ENCODE data around the gene ACTR3. TPM values are rescaled to one million over a fixed set of nuclear protein-coding genes. Genes with fewer than 3 reads are reported as not detected.

The ACTR3 gene
- total RNA-seq, 3 donors from 2014 or later = 217 to 242 (median 227) TPM

- ATAC-seq = no peak
- Histone ChIP-seq H3K9me3 (no peaks in the 10 kb centered on the region), H3K4me1 (ENCODE audit: low read depth) (peaks cover 62% of the 10 kb centered on the region), H3K36me3 (ENCODE audit: low read depth) (no peaks in the 10 kb centered on the region), H3K4me3 (no peak overlapping the region)
- intact Hi-C loops (cut with DNase I, micrococcal nuclease) = loop anchor here in 1 of 2 donors (10.0 kb wide), 1 partner anchor 63 kb away; no protein-coding TSS in a partner anchor
- no peak for DNase-seq
- TF ChIP-seq CTCF (IDR thresholded peaks at IDR 0.05) = no peak
Measured at GRCh38 chr2:113892004-113892710, 2.3 kb downstream of the ACTR3 start.

- peaks cover 64% of the 10 kb centered on the region for H3K4me1 ChIP-seq (ENCODE audit: low read depth)
- DNase-seq (no peak), ATAC-seq (no peak)
- intact Hi-C loops (cut with DNase I, micrococcal nuclease) = loop anchor here in 1 of 2 donors (10.0 kb wide), 1 partner anchor 61 kb away; no protein-coding TSS in a partner anchor
- H3K9me3 ChIP-seq = no peaks in the 10 kb centered on the region
- no peak for TF ChIP-seq CTCF (IDR thresholded peaks at IDR 0.05)
- no peak overlapping the region for H3K4me3 ChIP-seq
- H3K36me3 ChIP-seq (ENCODE audit: low read depth) = no peaks in the 10 kb centered on the region
Measured at GRCh38 chr2:113894156-113894743, 4.4 kb downstream of the ACTR3 start.

- intact Hi-C loops (cut with DNase I, micrococcal nuclease) = loop anchor here in 1 of 2 donors (10.0 kb wide), 1 partner anchor 60 kb away; no protein-coding TSS in a partner anchor
Measured at GRCh38 chr2:113895301-113895700, 5.4 kb downstream of the ACTR3 start.

GRCh38 chr2:113895819-113896563 is 6.1 kb downstream of the ACTR3 start:
- no peaks in the 10 kb centered on the region for H3K36me3 ChIP-seq (ENCODE audit: low read depth)
- ATAC-seq = no peak
- no peak overlapping the region for H3K4me3 ChIP-seq
- no peak for DNase-seq
- no peak for TF ChIP-seq CTCF (IDR thresholded peaks at IDR 0.05)
- no peaks in the 10 kb centered on the region for H3K9me3 ChIP-seq
- peaks cover 73% of the 10 kb centered on the region for H3K4me1 ChIP-seq (ENCODE audit: low read depth)
- intact Hi-C loops (cut with DNase I, micrococcal nuclease) = loop anchor here in 1 of 2 donors (10.0 kb wide), 1 partner anchor 59 kb away; no protein-coding TSS in a partner anchor

More at GRCh38 chr2:113895301-113895700, 5.4 kb downstream of the ACTR3 start:
- Histone ChIP-seq H3K9me3 (no peaks in the 10 kb centered on the region), H3K36me3 (ENCODE audit: low read depth) (no peaks in the 10 kb centered on the region), H3K4me3 (no peak overlapping the region), H3K4me1 (ENCODE audit: low read depth) (peaks cover 73% of the 10 kb centered on the region)
- no peak for TF ChIP-seq CTCF (IDR thresholded peaks at IDR 0.05)
- no peak for DNase-seq
- no peak for ATAC-seq

GRCh38 chr2:113896791-113897190 is 6.9 kb downstream of the ACTR3 start:
- H3K9me3 ChIP-seq = no peaks in the 10 kb centered on the region
- DNase-seq (no peak), ATAC-seq (peak; percentile 26)
- TF ChIP-seq CTCF (IDR thresholded peaks at IDR 0.05) = no peak
- intact Hi-C loops (cut with DNase I, micrococcal nuclease) = loop anchor here in 1 of 2 donors (10.0 kb wide), 1 partner anchor 58 kb away; no protein-coding TSS in a partner anchor
- no peak overlapping the region for H3K4me3 ChIP-seq
- H3K4me1 ChIP-seq (ENCODE audit: low read depth) = peaks cover 69% of the 10 kb centered on the region
- H3K36me3 ChIP-seq (ENCODE audit: low read depth) = no peaks in the 10 kb centered on the region
